Fibroblast of gingiva (primary cell): ENCODE data around the gene ARL6IP1.

Source experiments
- DNase-seq: peaks from one replicate; pipeline ENCODE4 v3.0.0-alpha.2; 2011; ENCODE audit warnings: low read depth

ARL6IP1 gene

DNA sequence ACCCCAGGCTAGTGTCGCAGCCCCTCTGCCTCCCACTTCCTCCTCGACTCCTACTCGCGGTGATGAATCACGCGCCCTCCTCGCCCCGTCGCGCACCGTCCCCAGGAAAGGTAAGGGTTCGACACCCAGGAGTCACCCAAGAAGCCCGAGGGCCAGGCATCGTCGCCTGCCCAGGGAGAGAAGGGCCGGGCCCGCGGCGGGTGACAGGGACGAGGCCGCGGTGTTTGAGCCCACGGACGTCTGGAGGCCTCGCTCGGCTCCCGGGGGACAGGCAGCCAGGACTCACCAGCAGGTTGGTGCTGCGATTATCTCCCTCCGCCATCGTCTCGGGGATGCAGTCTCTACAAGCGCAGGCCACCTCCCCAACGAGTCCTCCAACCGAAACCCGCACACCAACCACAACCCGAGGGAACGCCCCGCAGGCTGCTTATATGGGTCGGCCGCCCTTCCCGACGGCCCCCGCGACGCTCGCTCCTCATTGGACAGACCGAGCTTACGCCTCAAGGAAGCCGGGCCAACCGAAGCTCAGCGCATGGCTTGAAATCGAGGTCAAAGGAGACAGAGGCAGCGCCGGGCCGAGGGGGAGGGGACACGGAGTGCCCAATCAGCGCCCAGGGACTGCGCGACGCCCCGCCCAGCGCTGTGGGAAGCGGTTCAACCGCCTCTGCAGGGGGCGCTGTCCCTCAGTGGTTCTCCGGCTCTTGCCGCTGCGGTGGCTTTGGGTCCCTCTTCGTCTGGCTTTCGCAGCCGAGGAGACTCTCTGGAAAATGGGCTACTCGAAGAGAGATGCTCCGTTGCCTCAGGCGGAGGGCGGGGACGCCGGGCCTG is at the start of gene ARL6IP1:
Gene ARL6IP1, minus strand, starts transcription at position 405 of the 828 bp plus-strand sequence. Its CDS starts 83 bp downstream, at position 322.
- peak; percentile 100 for DNase-seq

- DNase-seq, result no peak
These were observed 45.1 kb upstream of the ARL6IP1 start for GRCh38 chr16:18846416-18846815.

- no peak for DNase-seq
These were observed 41.2 kb upstream of the ARL6IP1 start for GRCh38 chr16:18842565-18842964.

DNA sequence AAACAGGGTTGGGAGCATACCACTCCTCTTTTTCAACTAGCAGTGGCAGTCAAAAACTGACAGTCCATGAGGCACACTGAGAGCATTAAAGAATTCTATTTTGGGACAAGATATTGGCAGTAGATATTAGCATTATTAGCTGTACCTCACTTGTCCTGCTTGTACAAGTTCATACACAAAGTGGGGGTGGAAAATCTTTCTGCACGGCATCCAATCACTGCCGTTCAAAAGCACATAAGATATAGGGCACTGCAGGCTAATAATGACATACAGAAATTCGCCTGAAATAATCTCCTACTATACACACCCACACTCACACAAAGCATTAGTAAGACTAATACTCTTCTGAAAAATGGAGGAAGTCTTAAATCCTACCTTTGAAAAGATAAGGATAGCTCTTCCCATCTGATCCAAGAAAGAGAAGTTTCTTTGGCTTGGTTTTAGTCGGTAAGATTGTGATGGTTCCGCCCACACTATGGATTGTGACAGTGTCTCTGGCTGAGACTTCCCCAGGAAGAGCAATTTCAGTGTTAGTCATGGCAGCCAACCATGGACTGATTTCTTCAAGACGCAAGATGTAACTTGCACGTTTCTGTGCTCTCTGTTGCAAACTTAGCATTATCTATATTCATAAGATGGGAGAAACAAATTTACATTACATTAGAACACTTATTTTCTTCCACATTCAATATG is 40.6 kb upstream of the ARL6IP1 start:
- DNase-seq, result no peak

- DNase-seq, result no peak
These were observed 38.2 kb upstream of the ARL6IP1 start for GRCh38 chr16:18839555-18839954.

GRCh38 chr16:18836702-18837101 is 35.4 kb upstream of the ARL6IP1 start:
- DNase-seq, result no peak

DNA sequence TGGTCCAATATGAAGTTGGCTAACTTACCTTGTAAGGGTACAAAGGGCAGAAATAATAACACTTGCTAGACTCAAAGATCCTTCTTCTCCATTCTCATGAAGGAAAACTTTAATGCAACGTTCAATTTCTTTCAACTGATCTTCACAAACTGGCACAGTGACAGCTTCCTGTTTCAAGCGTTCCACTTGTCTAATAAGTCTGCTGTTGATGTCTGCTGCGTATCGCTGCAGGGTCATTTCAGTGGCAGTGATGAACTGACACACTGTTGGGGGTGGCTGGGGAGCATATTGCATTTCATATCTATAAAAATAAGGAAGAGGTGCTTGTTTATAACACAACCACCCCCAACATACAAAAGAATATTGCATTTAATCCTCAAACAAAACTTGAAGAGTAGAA is 33.5 kb upstream of the ARL6IP1 start:
- no peak for DNase-seq

DNA sequence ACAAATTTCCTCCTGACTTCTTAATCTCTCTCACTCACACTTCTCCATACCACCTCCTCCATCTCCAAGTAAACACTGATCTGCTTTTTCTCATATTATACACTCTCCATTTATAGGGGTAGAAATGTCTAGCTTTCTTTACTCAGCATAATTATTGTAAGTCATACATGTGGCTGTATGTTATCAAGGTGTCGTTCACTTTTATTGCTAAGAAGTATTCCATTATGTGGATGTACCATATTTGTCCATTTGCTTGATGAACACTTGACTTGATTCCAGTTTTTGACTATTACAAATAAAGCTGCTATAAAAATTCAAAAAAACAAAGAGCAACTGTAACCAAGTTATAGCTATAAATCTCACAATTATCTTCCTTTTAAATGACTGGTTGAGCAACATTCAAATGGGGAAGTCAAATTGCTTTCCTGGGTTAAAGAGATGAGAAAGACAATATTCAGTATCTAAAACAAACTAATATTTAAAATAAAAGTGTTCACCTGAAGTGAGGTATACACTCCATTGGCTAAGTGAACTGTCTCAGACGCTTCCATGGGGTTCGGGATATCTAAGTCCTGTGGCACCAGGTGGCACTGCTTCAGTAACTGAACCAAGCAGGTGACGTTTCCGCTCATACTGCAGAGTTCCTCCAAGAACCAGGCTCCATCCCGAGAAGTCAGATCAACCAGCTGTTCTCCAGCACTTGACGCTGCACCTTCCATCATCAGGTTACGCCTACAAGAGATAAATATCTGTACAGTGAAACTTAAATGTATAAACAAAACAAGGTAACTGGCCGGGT is 32.6 kb upstream of the ARL6IP1 start:
- DNase-seq, result no peak

GRCh38 chr16:18832613-18833012 is 31.3 kb upstream of the ARL6IP1 start:
- no peak for DNase-seq

- DNase-seq, result no peak
These were observed 30.7 kb upstream of the ARL6IP1 start for GRCh38 chr16:18832006-18832405.

DNA sequence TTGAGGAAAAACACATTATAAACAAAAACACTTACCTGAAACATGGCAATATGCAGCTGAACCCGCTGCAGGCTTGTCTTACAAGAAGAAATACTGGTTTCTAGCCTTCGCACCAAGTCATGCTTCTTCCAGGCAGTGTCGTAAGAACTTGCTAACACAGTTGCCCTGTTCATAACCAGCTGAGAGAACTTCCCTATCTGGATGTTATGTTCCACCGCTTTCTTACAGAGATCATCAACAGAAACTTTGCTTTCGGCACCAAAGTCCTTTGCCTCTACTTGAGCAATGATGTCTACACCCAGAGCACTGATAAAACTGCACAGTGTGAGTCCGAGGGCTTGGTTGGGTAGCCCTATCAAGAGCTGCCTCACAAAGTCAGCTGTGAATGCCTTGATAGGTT is 27.9 kb upstream of the ARL6IP1 start:
- DNase-seq, result no peak

- DNase-seq, result no peak
These were observed 26.5 kb upstream of the ARL6IP1 start for GRCh38 chr16:18827890-18828289.

DNA sequence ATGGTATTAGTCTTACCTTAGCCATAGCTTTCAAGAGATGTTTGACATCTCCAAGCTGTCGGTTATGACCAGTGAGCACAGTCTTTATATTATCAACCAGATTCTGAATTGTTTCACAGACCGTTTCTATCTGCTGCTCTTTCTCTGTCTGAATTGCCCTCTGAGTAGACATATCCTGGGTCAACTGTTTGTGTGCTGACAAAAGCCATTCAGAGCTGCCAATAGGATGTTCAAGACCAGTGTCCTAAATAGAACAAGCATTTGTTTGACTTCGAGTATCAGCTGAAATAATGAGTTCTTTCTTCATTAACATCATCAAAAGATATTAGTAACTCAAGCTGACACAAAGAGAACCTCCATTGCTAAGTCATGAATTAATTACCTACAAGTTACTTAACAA is 14.9 kb upstream of the ARL6IP1 start:
- DNase-seq, result no peak

- no peak for DNase-seq
These were observed 10.6 kb upstream of the ARL6IP1 start for GRCh38 chr16:18811925-18812324.

GRCh38 chr16:18809165-18809564 is 7.8 kb upstream of the ARL6IP1 start:
- no peak for DNase-seq

DNA sequence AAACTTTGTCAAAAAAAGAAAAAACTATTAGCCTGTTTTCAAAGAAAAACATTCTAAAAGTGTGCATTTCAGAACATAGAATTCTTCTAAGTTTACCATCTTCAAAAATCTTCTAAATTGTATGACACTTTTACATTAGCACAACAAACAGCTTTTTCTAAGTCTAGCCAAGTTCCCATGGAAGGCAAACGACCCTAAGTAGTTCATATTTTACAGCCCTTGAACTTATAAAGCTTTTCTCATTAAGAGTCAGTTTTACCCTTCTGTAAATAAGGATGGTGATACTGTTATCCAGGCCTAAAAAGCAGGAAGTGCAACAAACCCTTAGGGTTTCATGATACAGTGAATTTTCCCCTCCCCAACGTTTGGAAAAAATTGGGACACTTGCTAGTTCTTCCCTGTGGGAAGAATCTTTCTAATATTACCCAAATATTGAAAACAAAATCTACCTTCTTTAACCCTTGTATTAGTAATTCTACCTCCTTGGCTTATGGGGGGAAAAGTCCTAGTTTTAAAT is 4.0 kb upstream of the ARL6IP1 start:
- no peak for DNase-seq

DNA sequence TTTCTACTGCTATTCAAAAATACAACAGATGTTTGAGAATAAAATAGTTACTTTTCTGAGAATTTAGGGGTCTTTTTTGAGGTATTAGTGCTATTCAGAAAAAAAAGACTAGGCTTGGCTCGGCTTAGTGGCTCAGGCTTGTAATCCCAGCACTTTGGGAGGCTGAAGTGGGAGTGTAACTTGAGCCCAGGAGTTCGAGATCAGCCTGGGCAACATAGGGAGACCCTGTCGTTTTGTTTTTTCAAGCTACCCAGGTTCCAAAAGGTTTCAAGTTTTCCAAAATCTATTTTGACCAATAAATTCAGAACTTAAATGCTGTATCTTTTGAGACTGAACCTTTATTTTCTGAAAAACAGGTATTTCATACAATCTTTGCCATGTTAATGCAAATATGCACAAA is 3.2 kb upstream of the ARL6IP1 start:
- no peak for DNase-seq

DNA sequence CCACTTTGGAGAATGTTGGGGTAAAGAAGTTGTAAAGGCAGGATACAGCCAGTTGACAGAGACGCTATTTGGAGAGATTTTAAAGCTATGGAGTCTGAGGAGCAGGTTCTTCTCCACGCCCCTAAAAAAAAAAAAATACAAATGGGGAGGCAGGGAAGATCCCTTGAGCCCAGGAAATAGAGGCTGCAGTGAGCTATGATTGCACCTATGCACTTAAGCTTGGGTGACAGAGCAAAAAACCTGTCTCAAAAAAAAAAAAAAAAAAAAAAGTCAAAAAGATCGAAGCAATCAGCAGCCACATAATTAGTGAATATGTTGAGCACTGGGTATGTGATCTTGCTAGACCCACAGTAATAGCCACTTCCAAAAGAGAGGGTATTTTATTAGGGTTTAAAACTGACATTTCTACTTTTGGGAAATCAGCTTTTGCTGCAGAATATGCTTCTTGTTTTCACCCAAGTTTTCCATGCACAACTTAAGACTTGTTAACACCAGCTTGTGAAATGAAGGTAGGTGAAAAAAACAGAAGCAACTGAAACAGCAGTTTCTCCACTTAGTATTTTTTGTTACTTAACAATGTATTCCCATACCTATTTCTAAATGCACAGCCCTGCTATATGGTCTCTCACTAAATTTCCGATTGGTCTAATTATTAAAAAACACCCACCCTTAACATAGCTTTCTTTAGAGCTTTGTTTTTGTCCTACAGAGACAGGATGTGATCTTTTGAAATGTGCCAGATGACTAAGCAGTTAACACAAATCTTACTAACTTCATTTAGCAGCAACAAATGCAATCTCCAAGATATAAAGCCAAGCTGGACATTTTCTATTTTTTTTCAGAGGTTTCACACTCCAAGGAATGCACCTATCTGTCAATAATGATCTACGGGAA is 2.5 kb upstream of the ARL6IP1 start:
- peak; percentile 33 for DNase-seq

DNA sequence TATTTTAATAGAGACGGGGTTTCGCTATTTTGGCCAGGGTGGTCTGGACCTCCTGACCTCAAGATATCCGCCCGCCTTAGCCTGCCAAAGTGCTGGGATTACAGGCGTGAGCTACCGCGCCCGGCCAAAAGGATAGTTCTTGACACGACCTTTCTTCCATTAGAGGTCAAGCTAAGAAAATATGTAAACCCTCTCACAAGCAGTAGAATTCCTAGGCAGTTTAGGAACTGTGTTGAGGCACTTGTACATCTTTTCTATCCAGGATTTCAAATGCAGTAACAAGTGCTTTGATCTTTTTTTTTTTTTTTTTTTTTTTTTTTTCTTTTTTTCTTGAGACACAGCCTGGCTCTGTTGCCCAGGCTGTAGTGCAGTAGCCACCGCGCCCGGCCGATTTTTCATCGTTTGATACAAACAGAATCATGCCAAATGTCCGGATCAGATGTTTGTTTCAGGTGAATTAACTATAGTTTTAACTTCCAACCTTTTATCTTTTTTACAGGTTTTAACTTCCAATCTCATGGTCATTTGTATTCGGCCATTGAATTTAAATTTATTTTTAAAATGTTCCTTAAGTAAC is 1.5 kb upstream of the ARL6IP1 start:
- DNase-seq, result no peak

DNA sequence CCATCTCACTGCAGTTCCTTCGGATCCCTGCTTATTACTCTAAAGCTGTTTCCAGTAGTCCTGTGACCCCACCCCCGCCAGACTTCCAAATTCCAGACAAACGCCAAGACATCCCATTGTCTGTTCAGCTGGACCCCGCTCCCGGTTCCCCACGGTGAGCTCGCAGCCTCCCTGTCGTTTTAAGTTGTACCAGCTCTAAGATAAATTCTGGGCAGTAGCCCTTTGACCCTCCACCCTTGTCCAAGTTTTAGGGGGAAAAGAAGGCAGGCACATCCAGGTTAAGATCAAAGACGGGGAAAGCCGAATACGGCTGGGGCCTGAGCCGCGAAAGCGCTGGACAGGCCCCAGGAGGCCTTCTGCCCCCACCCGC is 589 bp downstream of the ARL6IP1 start:
- DNase-seq, result no peak

DNA sequence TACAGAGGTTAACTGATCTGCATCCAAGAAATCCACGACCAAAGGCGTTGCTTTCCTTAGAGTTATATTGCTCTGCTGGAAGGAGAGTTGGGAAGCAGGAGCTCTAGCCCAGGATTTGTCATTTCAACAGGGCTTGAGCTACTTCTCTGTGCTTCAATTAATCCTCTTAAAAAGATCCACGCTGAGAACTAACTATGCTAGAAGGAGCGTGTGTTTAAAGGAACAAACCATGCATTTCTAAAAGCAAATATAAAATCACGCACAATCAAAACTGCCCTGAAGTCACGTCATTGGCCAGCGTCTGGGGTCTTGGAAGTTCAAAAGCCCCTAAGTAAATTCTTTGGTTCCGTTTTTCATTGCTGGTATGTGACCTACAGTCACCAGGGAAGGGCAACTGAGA is 1.1 kb downstream of the ARL6IP1 start:
- DNase-seq, result no peak
